ENCODE results near the gene HAUS5.
"Not testable (repeated sequence)": the region's sequence is repeated elsewhere in the genome, so short reads cannot be mapped to it uniquely, and the experiment has no call there.

HAUS5 gene

DNA sequence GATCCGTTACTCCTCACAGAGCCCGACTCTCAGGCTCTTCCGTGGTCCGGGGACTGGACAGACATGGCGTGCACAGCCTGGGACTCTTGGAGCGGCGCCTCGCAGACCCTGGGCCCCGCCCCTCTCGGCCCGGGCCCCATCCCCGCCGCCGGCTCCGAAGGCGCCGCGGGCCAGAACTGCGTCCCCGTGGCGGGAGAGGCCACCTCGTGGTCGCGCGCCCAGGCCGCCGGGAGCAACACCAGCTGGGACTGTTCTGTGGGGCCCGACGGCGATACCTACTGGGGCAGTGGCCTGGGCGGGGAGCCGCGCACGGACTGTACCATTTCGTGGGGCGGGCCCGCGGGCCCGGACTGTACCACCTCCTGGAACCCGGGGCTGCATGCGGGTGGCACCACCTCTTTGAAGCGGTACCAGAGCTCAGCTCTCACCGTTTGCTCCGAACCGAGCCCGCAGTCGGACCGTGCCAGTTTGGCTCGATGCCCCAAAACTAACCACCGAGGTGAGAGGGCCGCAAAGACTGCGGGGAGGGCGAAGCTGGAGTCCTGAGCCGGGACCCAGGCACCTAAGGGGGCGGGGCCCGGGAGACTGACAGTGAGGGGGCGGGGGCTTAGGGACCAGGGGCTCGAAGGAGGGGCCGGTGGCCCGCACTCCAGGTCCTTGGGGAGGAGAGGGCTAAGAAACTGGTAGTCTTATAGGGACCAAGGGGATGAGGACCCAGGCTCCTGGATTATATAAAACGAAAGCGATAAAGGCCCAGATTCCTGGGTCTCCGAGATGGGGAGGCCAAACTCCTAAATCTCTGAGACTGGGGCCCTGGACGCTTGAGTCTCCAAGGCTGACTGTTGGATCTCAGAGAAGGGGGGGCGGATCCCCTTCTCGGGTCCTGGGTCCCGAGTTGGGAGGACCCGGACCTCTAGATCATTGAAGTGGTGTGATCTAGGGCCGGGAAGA lies 31.0 kb downstream of the HAUS5 start:
- DNase-seq = peak; percentile 39

DNA sequence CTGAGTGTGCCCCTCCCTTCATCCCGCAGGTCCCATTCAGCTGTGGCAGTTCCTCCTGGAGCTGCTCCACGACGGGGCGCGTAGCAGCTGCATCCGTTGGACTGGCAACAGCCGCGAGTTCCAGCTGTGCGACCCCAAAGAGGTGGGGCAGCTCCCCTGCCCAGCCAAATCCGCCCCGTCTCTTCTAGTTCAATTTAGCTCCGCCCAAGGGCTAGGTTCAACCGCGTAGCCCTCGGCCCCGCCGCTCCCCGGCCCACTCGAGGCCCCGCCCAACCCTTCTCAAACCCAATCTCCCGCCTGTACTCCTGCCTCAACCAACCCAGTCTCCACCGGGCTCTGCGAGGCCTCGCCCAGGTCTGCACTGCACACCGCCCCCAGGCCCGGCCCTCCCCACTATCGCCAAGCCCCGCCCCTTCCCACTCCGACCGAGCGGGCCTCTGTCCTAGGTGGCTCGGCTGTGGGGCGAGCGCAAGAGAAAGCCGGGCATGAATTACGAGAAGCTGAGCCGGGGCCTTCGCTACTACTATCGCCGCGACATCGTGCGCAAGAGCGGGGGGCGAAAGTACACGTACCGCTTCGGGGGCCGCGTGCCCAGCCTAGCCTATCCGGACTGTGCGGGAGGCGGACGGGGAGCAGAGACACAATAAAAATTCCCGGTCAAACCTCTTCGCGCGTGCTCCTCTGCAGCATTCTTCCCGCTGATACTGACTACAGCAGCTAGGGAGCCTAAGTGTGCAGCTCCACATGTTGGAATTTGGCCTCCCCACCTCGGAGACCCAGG lies 31.9 kb downstream of the HAUS5 start:
- peak; percentile 43 for DNase-seq

DNA sequence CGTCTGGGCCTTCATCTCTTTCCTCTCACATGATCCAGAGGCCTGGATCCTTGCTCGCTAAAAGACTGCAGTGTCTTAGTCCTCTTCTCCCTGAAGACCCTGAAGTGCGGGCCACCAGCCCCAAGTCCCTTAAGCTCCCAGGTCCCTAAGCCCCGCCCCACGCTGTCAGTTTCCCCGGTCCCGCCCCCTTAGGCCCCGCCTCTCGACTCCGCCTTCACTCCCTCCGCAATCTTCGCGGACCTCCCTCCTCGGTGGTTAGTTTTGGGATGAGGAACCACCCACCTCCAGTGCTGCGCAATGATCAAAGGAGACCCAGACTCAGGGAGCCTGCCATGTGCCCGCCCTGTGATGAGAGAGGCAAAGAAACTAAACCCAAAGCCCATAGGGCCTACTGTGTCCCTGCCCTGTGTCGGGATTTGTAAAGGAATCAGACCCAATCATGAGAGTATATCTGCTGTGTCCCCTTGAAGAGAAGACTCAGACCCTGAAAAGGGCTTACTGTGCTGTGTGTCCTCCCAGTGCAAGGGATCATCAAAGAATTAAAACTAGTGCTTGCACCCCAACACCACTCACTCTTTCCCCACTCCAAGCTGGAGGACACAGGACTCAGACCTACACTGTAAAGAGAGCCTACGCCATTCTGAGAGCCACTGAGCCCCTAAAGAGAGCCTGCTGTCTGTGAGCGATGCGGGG lies 32.6 kb downstream of the HAUS5 start:
- peak; percentile 21 for DNase-seq

DNA sequence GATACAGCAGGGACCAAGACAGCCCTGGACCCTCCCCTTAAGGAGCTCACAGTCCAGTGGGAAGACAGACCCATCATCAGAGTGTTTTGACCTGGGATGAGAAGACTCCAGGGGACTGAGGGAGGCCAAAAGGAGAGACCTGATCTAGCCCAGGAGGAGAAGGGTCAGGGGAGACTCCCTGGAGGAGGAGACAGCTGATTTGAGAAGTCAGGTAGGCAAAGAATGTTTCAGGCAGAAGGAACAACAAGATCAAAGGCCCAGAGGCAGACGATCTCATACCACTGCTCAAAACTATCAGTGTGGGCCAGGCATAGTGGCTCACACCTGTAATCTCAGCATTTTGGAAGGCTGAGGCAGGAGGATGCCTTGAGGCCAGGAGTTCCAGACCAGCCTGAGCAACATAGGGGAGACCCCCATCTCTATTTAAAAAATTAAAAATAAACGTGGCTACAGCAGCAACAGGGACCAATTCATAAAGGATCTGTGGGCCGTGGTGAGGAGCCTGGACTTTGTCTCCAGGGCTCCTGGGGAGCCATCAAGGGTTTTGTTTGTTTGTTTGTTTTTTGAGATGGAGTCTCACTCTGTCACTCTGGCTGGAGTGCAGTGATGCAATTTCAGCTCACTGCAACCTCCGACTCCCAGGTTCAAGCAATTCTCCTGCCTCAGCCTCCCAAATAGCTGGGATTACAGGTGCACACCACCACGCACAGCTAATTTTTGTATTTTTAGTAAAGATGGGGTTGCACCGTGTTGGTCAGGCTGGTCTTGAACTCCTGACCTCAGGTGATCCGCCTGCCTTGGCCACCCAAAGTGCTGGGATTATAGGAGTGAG lies 33.4 kb downstream of the HAUS5 start:
- no peak for DNase-seq

DNA sequence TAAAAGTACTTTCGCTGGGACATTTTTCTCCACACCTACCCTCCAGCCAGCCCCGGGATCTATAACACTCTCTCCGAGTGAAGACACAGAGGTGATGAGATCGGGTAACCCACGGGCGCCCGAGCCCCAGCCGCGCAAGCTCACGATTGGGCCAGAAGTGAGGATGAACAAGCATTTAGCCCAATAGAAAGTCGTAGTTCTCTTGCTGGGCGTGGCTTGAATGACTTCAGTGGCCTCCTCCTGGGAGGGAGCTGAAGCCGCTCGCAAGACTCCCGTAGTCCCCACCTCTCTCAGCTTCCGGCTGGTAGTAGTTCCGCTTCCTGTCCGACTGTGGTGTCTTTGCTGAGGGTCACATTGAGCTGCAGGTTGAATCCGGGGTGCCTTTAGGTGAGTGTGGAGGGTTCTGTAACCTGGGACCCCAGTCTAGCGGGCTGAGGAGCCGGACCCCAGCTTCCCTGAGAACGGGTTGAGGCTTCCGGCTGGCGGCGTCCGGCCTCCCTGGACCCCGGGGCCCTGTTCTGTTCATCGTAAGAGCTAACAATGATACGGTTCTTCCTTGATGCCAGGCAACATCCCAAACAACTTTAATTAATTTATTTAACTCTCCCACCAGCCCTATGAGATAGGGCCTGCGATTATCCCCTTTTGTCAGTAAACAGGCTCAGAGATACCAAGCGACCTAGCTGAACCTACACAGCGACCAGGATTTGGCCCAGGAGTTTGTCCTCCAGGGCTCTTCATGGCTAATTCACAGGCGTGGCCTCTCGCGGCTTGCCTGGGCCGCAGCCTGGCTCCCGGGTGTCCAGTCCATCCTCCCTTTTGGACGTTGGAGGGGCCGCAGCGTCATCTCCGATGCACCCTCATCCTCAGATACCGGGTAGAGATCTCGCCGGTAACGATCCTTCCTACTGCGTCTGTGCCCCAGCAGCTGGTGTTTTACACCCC lies 35.8 kb downstream of the HAUS5 start, which contains the start of gene COX6B1:
Gene COX6B1, plus strand, starts transcription at position 307 of the 945 bp plus-strand sequence. CDS start 2,921 bp downstream, outside the sequence.
- DNase-seq = peak; percentile 99

DNA sequence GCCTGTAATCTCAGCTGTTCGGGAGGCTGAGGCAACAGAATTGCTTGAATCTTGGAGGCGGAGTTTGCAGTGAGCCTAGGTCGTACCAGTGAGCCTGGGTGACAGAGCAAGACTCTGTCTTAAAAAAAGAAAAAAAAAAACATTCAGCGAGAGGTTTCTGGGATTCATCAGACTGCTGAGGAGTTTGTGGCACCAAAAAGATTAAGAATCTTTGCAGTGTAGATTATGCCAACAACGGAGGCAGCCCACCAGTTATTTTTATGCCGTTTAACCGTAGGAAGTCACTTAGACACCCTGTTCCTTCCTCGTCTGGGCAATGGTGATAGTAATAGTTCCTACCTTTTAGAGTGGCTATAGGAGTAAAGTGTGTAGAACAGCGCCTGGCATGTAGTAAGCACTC lies 38.0 kb downstream of the HAUS5 start:
- no peak for DNase-seq

DNA sequence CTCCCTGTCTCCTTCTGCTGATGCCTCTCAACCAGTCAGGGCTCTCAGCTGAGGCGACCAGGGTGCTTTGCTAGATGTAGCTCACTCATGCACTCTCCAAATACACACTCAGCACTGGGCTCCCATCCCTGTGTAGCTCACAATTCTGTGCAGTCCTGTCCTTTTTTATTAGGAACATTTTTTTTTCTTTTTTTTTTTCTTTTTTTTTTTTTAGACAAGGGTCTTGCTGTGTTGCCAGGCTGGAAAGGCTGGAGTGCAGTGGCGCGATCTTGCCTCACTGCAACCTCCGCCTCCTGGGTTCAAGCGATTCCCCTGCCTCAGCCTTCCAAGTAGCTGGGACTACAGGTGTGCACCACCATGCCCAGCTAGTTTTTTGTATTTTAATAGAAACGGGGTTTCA lies 42.3 kb downstream of the HAUS5 start:
- not testable (repeated sequence) for DNase-seq

DNA sequence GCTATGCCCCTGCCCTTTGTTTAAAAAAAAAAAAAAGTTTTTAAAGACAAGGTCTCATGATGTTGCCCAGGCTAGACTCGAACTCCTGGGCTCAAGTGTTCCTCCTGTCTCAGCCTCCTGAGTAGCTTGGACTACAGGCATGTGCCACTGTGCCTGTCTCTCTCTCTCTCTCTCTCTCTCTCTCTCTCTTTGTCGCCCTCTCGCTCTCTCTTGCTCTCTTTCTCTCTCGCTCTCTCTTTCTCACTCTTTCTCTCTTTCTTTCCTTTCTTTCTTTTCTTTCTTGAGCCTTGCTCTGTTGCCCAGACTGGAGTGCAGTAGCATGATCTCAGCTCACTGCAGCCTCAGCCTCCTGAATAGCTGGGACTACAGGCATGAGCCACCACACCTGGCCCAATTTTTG lies 43.1 kb downstream of the HAUS5 start:
- DNase-seq = no peak

DNA sequence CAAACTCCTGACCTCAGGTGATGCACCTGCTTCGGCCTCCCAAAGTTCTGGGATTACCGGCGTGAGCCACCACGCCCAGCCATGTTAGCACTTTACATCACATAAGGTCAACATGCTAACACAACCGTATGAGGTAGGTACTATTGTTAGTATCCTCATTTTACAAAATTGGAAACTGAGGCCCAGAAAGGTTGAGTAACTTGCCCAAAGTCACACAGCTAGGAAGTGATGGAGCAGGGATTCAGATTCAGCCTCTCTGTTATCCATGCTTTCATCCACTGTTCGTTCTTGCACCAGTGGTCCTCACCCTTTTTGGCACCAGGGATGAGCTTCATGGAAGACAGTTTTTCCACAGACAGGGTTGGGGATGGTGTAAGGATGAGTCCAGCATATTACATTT lies 44.2 kb downstream of the HAUS5 start:
- DNase-seq = no peak

DNA sequence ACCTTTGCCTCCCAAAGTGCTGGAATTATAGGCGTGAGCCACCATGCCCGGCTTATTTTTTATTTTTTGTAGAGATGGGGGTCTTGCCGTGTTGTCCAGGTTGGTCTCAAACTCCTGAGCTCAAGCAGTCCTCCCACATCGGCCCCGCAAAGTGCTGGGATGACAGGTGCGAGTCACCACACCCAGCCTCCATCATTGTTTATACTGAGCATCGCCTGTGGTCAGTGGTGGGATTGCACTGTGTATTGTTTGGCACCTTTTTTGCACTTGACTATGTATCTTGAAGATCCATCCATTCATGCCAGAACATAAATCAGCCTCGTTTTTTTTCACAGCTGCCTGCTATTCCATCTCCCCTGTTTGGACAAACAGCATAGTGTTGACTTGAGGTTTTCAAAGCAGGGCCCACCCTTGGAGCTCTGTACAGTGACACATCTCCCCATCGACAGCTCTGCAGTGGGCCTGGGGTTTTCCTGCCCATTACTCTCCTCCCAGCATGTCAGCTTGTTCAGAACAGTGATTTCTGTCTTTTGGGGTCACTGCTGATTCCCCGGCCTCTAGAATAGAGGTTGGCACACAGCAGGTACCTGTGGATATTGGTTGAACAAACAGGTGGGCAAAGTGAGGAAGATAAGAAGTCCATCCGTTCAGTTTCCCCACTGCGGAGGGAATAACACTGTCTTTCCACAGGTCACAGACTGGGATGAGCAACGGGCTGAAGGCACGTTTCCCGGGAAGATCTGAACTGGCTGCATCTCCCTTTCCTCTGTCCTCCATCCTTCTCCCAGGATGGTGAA lies 45.6 kb downstream of the HAUS5 start:
- no peak for DNase-seq

DNA sequence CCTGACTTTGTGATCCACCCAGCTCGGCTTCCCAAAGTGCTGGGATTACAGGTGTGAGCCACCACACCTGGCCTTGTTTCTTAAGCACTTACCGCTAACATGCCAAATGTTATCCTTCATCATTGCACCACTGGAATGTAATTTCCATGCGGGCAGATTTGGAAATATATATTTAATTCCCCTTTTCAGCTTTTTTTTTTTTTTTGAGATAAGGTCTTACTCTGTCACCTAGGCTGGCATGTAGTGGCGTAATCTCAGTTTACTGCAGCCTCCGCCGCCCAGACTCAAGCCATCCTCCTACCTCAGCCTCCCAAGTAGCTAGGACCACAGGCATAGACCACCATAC lies 49.4 kb downstream of the HAUS5 start:
- no peak for DNase-seq

DNA sequence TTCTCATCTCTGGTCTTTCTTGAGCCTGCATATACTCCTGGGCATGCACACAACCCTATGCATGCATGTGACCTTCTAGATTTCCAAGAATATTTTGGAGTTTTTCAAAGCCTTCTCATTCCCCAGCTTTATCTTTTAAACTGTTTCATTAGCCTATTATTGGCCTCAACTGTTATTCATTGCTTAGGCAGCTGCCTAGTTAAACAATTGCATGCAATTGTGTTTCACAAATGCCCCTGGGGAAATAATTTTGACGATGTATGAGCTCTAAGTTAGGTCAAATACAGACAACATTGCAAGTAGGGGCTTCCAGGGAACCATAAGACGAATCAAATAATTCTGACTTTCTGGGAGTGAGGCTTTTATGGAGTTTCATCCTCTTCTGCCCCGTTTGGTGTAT lies 51.4 kb downstream of the HAUS5 start:
- no peak for DNase-seq

DNA sequence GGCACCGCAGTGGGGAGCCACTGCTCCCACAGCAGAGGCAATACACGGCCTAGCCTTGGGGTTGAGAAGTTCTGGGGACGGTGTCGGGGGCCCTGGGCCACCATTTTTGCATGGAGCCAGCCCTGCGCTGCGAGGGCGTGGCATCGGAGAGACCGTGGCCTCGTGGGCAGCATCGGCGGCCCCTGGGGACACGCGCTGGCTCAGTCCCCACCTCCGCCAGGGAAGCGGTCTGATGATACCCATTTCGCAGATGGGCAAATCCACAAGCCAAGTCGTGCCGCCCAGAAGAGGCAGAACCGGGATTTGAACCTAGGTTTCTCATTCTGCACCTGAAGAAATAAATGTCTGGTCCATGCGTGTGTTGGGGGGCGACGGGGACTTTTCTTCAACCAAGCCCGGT lies 52.6 kb downstream of the HAUS5 start:
- DNase-seq = no peak

DNA sequence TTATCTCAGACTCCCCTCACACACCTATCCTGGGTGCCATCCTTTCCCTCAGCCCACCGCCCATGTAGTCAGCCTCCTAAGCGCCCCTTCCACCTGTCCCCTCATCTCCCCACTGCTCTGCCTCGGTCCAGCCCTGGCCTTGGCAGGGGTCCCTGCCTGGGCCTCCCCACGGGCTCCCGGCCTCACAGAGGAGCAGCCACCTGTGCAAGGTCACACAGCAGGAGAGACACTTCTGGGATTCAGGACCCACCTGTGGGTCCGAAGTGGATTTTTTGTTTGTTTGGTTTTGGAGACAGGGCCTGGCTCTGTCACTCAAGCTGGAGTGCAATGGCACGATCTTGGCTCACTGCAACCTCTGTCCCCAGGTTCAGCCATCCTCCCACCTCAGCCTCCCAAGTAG lies 53.1 kb downstream of the HAUS5 start:
- DNase-seq = no peak

DNA sequence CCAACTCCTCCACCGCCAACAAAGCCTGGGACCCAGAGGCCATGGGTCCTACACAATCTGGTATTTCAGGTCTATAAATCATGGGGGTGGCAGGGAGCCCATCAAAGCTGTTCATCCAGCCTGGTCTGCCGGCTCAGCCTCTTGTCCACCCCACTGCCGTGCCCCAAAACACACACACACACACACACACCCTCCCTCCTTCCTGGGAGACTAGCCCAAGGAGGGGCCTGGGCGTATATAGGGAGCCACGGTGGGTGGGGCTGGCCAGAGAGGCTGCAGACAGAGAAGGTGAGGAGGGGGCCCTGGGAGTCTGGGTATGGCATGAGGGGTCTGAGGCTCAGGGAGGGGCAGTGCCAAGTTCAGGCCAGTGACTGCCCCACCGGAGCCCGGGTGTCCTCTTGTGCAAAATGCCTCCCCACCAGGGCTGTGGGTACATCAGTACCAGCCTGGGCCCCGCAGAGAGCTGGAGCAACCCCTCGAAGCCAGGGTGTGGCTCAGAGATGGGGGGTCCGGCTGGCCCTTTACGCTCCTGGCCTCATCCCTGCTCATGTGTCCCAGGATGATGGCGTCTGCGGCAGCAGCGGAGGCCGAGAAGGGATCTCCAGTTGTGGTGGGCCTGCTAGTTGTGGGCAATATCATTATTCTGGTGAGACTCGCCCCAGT lies 53.8 kb downstream of the HAUS5 start, which contains the start of gene UPK1A:
Gene UPK1A, plus strand, starts transcription at position 267 of the 663 bp plus-strand sequence. Its CDS starts 296 bp downstream, at position 563.
- DNase-seq = no peak

DNA sequence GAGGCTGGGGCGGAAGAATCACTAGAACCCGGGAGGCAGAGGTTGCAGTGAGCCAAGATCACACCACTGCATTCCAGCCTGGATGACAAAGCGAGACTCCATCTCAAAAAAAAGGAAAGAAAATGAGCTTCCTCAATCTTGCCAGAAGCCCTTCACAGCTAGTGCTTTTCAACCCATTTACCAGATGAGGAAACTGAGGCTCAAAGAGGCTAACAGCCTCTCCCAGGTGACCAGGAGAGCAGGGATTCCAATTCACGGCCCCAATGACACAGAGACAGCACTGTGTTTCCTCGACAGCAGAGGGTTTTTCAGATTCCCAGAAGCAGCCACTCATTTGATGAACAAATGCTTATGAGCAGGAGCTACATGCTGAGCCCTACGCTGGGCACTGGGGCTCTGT lies 57.0 kb downstream of the HAUS5 start:
- DNase-seq = no peak

DNA sequence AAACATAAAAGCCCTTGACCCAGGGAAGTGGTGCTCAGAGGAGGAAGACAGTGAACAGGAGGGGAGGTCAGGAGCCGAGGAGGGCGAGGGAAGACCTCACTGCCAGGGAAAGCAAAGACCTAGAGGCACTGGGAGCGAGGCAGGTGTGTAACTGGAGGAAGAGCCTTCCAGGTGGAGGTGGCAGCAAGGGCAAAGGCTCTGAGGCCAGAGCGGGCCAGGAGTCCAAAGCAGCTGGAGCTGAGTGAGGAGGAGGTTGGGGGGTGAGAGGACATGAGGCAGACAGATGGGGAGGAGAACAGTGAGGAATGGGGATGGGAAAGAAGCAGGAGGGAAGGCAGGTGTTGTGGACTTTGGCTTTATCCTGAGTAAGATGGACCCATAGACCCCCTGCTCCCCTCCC lies 57.4 kb downstream of the HAUS5 start:
- no peak for DNase-seq

DNA sequence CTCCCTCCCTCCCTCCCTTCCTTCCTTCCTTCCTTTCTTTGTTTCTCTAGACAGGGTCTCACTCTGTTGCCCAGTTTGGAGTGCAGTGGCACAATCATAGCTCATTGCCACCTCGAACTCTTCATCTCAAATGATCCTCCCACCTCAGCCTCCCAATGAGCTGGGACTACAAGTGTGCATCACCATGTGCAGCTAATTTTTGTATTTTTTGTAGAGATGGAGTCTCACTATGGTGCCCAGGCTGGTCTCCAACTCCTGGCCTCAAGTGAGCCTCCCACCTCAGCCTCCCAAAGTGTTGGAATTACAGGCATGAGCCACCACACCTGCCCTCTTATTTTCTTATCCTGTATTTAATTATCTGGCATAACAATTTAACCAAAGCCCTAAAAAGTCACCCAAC lies 58.2 kb downstream of the HAUS5 start:
- no peak for DNase-seq

DNA sequence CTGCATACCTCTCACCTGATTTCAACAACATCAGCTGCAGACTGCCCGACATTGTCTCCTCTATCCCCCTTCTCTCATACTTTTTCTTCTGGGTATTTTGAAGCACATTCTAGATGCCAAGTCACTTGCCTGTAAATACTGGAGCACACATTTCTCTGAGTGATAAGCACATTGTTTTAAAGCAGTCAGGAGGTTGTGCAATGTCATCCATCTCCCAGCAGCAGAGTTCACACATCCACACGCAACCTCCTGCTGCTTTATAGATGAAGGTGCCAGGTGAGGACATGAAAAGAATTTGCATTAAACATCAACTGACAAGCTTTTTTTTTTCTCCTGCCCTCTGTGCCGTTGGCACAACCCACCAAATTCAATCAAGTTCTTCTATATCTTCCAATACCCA lies 59.3 kb downstream of the HAUS5 start:
- DNase-seq = no peak

Data from midbrain (tissue), 1 donor.